HG03103 (cell line): ENCODE measurements around the gene MICU1.
A peak's percentile ranks its signal among the peaks of the same experiment; 100 is the strongest.
"Not testable (repeated sequence)": the region's sequence is repeated elsewhere in the genome, so short reads cannot be mapped to it uniquely, and the experiment has no call there.

ENCODE experiments used
- ATAC-seq: cut with Tn5 transposase; IDR thresholded peaks from one replicate; pipeline ENCODE4 v1.9.1; 2021; ENCODE audit warnings: low read depth; ENCODE audit not compliant: unreplicated experiment

Gene MICU1

GRCh38 chr10:72407927-72408600, 217.8 kb downstream of the MICU1 start:
- no peak for ATAC-seq

GRCh38 chr10:72407471-72407870, 218.4 kb downstream of the MICU1 start:
- no peak for ATAC-seq

GRCh38 chr10:72395581-72395980, 230.3 kb downstream of the MICU1 start:
- not testable (repeated sequence) for ATAC-seq

- ATAC-seq: no peak
These were observed 233.3 kb downstream of the MICU1 start for GRCh38 chr10:72392571-72392970.

GRCh38 chr10:72390764-72391163, 235.1 kb downstream of the MICU1 start:
- ATAC-seq: no peak

GRCh38 chr10:72389716-72390115, 236.2 kb downstream of the MICU1 start:
- ATAC-seq: no peak

GRCh38 chr10:72389014-72389413, 236.9 kb downstream of the MICU1 start:
- ATAC-seq: no peak

- ATAC-seq: no peak
These were observed 237.8 kb downstream of the MICU1 start for GRCh38 chr10:72388062-72388461.

GRCh38 chr10:72386916-72387586, 238.8 kb downstream of the MICU1 start:
- ATAC-seq: no peak

- ATAC-seq: no peak
These were observed 240.2 kb downstream of the MICU1 start for GRCh38 chr10:72385724-72386123.

- ATAC-seq: not testable (repeated sequence)
These were observed 240.9 kb downstream of the MICU1 start for GRCh38 chr10:72384982-72385381.

- no peak for ATAC-seq
These were observed 246.1 kb downstream of the MICU1 start for GRCh38 chr10:72379776-72380175.

GRCh38 chr10:72379062-72379461, 246.8 kb downstream of the MICU1 start:
- no peak for ATAC-seq

GRCh38 chr10:72375585-72375984, 250.3 kb downstream of the MICU1 start:
- no peak for ATAC-seq

GRCh38 chr10:72375173-72375572, 250.7 kb downstream of the MICU1 start:
- ATAC-seq: no peak

- ATAC-seq: no peak
These were observed 255.6 kb downstream of the MICU1 start for GRCh38 chr10:72370201-72370722.

GRCh38 chr10:72367301-72367960, 258.4 kb downstream of the MICU1 start:
- no peak for ATAC-seq

GRCh38 chr10:72365106-72365895, 260.6 kb downstream of the MICU1 start:
- no peak for ATAC-seq

- ATAC-seq: peak; percentile 82
These were observed 261.6 kb downstream of the MICU1 start for GRCh38 chr10:72364239-72364777.

- no peak for ATAC-seq
These were observed 268.9 kb downstream of the MICU1 start for GRCh38 chr10:72356987-72357386.
